ENCODE results near the gene ARMC9.

- TF ChIP-seq, protein P1, sequence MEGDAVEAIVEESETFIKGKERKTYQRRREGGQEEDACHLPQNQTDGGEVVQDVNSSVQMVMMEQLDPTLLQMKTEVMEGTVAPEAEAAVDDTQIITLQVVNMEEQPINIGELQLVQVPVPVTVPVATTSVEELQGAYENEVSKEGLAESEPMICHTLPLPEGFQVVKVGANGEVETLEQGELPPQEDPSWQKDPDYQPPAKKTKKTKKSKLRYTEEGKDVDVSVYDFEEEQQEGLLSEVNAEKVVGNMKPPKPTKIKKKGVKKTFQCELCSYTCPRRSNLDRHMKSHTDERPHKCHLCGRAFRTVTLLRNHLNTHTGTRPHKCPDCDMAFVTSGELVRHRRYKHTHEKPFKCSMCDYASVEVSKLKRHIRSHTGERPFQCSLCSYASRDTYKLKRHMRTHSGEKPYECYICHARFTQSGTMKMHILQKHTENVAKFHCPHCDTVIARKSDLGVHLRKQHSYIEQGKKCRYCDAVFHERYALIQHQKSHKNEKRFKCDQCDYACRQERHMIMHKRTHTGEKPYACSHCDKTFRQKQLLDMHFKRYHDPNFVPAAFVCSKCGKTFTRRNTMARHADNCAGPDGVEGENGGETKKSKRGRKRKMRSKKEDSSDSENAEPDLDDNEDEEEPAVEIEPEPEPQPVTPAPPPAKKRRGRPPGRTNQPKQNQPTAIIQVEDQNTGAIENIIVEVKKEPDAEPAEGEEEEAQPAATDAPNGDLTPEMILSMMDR (IDR thresholded peaks at IDR 0.05) = no peak
- no peak for TF ChIP-seq POLR2A (IDR thresholded peaks at IDR 0.05)
- no peak for TF ChIP-seq EP300 (IDR thresholded peaks at IDR 0.05)
Measured at GRCh38 chr2:231250698-231251097, 52.3 kb downstream of the ARMC9 start.

Data from ovary (tissue), 3 donors.